GM21447 (cell line): Measurements from ENCODE around the gene COL17A1.

Source experiments
- ATAC-seq: cut with Tn5 transposase; IDR thresholded peaks from one replicate; pipeline ENCODE4 v1.9.1; 2021; ENCODE audit not compliant: unreplicated experiment

The COL17A1 gene

GRCh38 chr10:103991393-103992128 is 94.1 kb downstream of the COL17A1 start:
- ATAC-seq: no peak

GRCh38 chr10:103990531-103990930 is 95.1 kb downstream of the COL17A1 start:
- ATAC-seq: no peak

GRCh38 chr10:103990121-103990520 is 95.6 kb downstream of the COL17A1 start:
- ATAC-seq: no peak

- ATAC-seq: no peak
These were observed 99.3 kb downstream of the COL17A1 start for GRCh38 chr10:103986360-103986759.

- ATAC-seq: no peak
These were observed 100.0 kb downstream of the COL17A1 start for GRCh38 chr10:103985726-103986125.

GRCh38 chr10:103983367-103983911 is 102.2 kb downstream of the COL17A1 start:
- ATAC-seq: peak; percentile 95

GRCh38 chr10:103982639-103983038 is 103.0 kb downstream of the COL17A1 start:
- no peak for ATAC-seq
